Vagina (tissue), 2 donors: ENCODE data around the gene NYAP2.

Source experiments
- POLR2A ChIP-seq, 2 donors: fragments of 450-650 bp; IDR thresholded peaks; one replicate each; pipeline ENCODE4 v1.6.1; 2017; ENCODE audit warnings: antibody characterized with exemption in 2 of 2, mild to moderate bottlenecking in 2 of 2, moderate library complexity in 2 of 2
- POLR2AphosphoS5 ChIP-seq, 2 donors: sonication (generic); formaldehyde crosslinking; IDR thresholded peaks; one replicate each; pipeline ENCODE4 v1.9.0; 2017; ENCODE audit warnings: antibody characterized with exemption in 2 of 2, mild to moderate bottlenecking in 2 of 2, low read depth in 1 of 2; ENCODE audit not compliant: insufficient read depth in 1 of 2
- TF ChIP-seq, protein P1 (sequence below), 3 experiments: fragments of 450-650 bp in 2 of 3; fragments of 200-600 bp in 1 of 3; sonication (generic) in 1 of 3; IDR thresholded peaks; one replicate each; pipeline ENCODE4 v1.5.1; 2017 to 2019; ENCODE audit warnings: antibody characterized with exemption in 3 of 3, mild to moderate bottlenecking in 2 of 3, moderate library complexity in 2 of 3

DNA sequence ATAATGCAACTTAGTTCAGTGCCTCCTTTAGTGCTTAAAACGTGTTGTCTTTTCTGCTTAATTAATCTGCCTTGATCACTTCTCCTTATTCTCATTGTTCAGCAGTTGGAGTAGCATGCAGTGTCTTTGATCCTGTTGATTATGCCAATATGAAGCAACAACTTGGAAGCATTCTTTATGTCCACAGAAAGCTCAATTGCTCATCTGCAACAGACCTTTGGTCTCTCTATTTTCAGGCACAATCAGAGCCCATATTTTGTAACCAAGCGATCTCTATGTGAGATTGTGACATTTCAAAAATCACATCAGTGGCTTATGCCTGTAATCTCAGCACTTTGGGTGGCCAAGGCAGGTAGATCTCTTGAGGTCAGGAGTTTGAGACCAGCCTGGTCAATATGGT is 217.3 kb downstream of the NYAP2 start:
- TF ChIP-seq, protein P1, sequence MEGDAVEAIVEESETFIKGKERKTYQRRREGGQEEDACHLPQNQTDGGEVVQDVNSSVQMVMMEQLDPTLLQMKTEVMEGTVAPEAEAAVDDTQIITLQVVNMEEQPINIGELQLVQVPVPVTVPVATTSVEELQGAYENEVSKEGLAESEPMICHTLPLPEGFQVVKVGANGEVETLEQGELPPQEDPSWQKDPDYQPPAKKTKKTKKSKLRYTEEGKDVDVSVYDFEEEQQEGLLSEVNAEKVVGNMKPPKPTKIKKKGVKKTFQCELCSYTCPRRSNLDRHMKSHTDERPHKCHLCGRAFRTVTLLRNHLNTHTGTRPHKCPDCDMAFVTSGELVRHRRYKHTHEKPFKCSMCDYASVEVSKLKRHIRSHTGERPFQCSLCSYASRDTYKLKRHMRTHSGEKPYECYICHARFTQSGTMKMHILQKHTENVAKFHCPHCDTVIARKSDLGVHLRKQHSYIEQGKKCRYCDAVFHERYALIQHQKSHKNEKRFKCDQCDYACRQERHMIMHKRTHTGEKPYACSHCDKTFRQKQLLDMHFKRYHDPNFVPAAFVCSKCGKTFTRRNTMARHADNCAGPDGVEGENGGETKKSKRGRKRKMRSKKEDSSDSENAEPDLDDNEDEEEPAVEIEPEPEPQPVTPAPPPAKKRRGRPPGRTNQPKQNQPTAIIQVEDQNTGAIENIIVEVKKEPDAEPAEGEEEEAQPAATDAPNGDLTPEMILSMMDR (IDR thresholded peaks at IDR 0.05), result no peak
- TF ChIP-seq POLR2A (IDR thresholded peaks at IDR 0.05) (no peak), POLR2AphosphoS5 (IDR thresholded peaks at IDR 0.05; ENCODE audit: insufficient read depth in 1 of 2, low read depth in 1 of 2) (no peak)
